ENCODE data around the gene SPINT2. TPM values are rescaled to one million over a fixed set of nuclear protein-coding genes. Genes with fewer than 3 reads are reported as not detected.

The SPINT2 gene
- total RNA-seq, 1 experiment from 2014 or later = 1,006 TPM

DNA sequence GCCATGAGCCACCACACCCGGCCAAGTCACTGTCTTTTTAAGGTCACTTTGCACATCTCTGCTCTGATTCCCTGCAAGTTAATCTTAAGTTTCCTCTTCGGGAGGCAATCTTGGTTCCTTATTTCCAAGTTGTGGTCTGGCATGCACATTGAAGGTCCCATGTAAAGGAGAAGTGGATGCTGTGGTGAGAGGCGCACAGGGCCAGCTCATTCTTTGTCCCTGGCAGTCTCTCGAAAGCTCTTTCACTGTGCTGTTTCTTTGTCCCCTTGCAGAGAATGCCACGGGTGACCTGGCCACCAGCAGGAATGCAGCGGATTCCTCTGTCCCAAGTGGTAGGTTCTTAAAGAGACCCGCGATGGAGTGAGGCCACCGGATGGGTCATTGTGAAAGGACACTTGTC is 23.2 kb downstream of the SPINT2 start:
- no peak for ATAC-seq
- Histone ChIP-seq H3K36me3 (ENCODE audit: control insufficient read depth, insufficient read depth, low read length) (peaks cover 14% of the 10 kb centered on the region), H3K27ac (ENCODE audit: low read length) (no peak overlapping the region), H3K4me3 (ENCODE audit: low read depth in 2 of 2, low read length in 2 of 2) (no peak overlapping the region), H3K4me1 (ENCODE audit: control insufficient read depth, insufficient read depth, low read length) (peaks cover 30% of the 10 kb centered on the region), H3K27me3 (ENCODE audit: control insufficient read depth, insufficient read depth, low read length) (no peaks in the 10 kb centered on the region), H3K9me3 (ENCODE audit: control insufficient read depth, insufficient read depth, low read depth, low read length) (no peaks in the 10 kb centered on the region)
- no peak for TF ChIP-seq POLR2AphosphoS5 (IDR thresholded peaks at IDR 0.05; ENCODE audit: low read depth, low read length)
- TF ChIP-seq, protein P1, sequence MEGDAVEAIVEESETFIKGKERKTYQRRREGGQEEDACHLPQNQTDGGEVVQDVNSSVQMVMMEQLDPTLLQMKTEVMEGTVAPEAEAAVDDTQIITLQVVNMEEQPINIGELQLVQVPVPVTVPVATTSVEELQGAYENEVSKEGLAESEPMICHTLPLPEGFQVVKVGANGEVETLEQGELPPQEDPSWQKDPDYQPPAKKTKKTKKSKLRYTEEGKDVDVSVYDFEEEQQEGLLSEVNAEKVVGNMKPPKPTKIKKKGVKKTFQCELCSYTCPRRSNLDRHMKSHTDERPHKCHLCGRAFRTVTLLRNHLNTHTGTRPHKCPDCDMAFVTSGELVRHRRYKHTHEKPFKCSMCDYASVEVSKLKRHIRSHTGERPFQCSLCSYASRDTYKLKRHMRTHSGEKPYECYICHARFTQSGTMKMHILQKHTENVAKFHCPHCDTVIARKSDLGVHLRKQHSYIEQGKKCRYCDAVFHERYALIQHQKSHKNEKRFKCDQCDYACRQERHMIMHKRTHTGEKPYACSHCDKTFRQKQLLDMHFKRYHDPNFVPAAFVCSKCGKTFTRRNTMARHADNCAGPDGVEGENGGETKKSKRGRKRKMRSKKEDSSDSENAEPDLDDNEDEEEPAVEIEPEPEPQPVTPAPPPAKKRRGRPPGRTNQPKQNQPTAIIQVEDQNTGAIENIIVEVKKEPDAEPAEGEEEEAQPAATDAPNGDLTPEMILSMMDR (IDR thresholded peaks at IDR 0.05) = no peak
- TF ChIP-seq TCF7L2 (IDR thresholded peaks at IDR 0.05; ENCODE audit: low read depth, low read length) = no peak
- no peak for TF ChIP-seq SIN3A (IDR thresholded peaks at IDR 0.05; ENCODE audit: borderline replicate concordance, insufficient read depth, low read depth, low read length)
- TF ChIP-seq, protein P2, sequence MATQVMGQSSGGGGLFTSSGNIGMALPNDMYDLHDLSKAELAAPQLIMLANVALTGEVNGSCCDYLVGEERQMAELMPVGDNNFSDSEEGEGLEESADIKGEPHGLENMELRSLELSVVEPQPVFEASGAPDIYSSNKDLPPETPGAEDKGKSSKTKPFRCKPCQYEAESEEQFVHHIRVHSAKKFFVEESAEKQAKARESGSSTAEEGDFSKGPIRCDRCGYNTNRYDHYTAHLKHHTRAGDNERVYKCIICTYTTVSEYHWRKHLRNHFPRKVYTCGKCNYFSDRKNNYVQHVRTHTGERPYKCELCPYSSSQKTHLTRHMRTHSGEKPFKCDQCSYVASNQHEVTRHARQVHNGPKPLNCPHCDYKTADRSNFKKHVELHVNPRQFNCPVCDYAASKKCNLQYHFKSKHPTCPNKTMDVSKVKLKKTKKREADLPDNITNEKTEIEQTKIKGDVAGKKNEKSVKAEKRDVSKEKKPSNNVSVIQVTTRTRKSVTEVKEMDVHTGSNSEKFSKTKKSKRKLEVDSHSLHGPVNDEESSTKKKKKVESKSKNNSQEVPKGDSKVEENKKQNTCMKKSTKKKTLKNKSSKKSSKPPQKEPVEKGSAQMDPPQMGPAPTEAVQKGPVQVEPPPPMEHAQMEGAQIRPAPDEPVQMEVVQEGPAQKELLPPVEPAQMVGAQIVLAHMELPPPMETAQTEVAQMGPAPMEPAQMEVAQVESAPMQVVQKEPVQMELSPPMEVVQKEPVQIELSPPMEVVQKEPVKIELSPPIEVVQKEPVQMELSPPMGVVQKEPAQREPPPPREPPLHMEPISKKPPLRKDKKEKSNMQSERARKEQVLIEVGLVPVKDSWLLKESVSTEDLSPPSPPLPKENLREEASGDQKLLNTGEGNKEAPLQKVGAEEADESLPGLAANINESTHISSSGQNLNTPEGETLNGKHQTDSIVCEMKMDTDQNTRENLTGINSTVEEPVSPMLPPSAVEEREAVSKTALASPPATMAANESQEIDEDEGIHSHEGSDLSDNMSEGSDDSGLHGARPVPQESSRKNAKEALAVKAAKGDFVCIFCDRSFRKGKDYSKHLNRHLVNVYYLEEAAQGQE (IDR thresholded peaks at IDR 0.05; ENCODE audit: insufficient read depth in 1 of 2, low read depth in 2 of 2, low read length in 1 of 2) = no peak
- intact Hi-C loops (cut with micrococcal nuclease; ENCODE audit: unreplicated experiment) = no loop called here
- BruUV-seq (replicated peaks) = no TSS peak
- in situ Hi-C loops (cut with HindIII; ENCODE audit: low pct_unique_long_range_greater_than_20kb, low sequenced_read_pairs) = no loop called here
- CTCF ChIA-PET = no interaction called here
- POLR2A ChIA-PET = no interaction called here
- no peak for DNase-seq (ENCODE audit: low read depth, low spot score)

DNA sequence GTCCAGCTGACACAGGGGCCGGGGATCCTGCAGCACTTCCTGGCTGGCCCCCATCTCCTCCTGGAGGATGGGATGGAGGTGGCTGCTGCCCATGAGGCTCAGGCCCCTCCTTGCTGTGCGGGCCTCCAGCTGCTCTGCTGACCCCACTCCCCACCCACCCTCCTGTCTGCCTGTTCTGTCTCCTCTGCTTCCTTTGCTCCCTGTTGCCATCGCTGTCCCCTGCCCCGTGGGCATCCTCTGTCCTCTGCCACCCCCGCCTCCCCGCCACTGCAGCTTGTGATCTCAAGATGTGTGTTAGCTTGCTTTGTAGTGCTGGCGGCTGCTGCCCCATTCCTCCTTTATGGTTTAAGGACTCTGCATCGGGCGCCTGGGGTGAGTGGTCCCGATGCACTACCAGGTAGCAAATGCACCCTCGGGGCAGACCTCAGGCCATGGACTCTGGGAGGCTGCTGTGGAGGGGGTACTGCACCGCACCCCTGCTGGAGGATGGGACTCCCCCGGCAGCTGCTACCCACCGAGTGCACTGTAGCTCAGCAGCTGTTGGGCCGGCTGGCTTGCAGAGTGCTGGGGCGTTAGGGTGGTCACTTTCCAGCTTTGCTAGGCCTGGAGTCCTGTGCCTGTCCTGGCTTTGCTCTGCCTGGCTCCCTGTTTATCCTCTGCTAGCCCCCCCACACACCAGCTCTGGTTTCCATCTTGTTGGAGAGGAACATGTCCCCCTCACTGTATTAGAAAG is 23.9 kb downstream of the SPINT2 start:
- POLR2A ChIA-PET = no interaction called here
- Histone ChIP-seq H3K4me3 (ENCODE audit: low read depth in 2 of 2, low read length in 2 of 2) (no peak overlapping the region), H3K36me3 (ENCODE audit: control insufficient read depth, insufficient read depth, low read length) (peaks cover 15% of the 10 kb centered on the region), H3K27me3 (ENCODE audit: control insufficient read depth, insufficient read depth, low read length) (no peaks in the 10 kb centered on the region), H3K9me3 (ENCODE audit: control insufficient read depth, insufficient read depth, low read depth, low read length) (no peaks in the 10 kb centered on the region), H3K4me1 (ENCODE audit: control insufficient read depth, insufficient read depth, low read length) (peaks cover 30% of the 10 kb centered on the region), H3K27ac (ENCODE audit: low read length) (no peak overlapping the region)
- intact Hi-C loops (cut with micrococcal nuclease; ENCODE audit: unreplicated experiment) = no loop called here
- no TSS peak for BruUV-seq (replicated peaks)
- no peak for ATAC-seq
- CTCF ChIA-PET = no interaction called here
- TF ChIP-seq TCF7L2 (IDR thresholded peaks at IDR 0.05; ENCODE audit: low read depth, low read length) (no peak), POLR2AphosphoS5 (IDR thresholded peaks at IDR 0.05; ENCODE audit: low read depth, low read length) (no peak), SIN3A (IDR thresholded peaks at IDR 0.05; ENCODE audit: borderline replicate concordance, insufficient read depth, low read depth, low read length) (no peak)
- TF ChIP-seq, protein P2 (IDR thresholded peaks at IDR 0.05; ENCODE audit: insufficient read depth in 1 of 2, low read depth in 2 of 2, low read length in 1 of 2) = no peak
- TF ChIP-seq, protein P1 (IDR thresholded peaks at IDR 0.05) = no peak
- no peak for DNase-seq (ENCODE audit: low read depth, low spot score)
- in situ Hi-C loops (cut with HindIII; ENCODE audit: low pct_unique_long_range_greater_than_20kb, low sequenced_read_pairs) = no loop called here

Measured in Panc1 (cell line).